GM23338 (cell line): ENCODE measurements around the gene AEBP2. TPM values are rescaled to one million over a fixed set of nuclear protein-coding genes. Genes with fewer than 3 reads are reported as not detected.

Experiments
- ATAC-seq: fragments of 200-7000 bp; cut with Tn5 transposase; 3 replicates; pipeline ENCODE4 v1.9.1; 2020
- DNase-seq: peaks from one replicate; pipeline ENCODE4 v3.0.0-alpha.2; 2015; ENCODE audit warnings: low spot score
- H2AFZ ChIP-seq: fragments of 200-600 bp; sonication (generic); 2 replicates; pipeline ENCODE4 v1.8.0; 2016; ENCODE audit warnings: antibody characterized with exemption, mild to moderate bottlenecking, moderate library complexity
- H3F3A ChIP-seq: fragments of 200-600 bp; sonication (generic); replicated peaks from 2 replicates; pipeline ENCODE4 v1.8.0; 2017; ENCODE audit warnings: antibody characterized with exemption, mixed run types, low read depth
- H3K27ac ChIP-seq: fragments of 200-600 bp; sonication (generic); 2 replicates; pipeline ENCODE4 v1.6.1; 2016; ENCODE audit warnings: low read depth
- H3K27me3 ChIP-seq: fragments of 200-600 bp; sonication (generic); 2 replicates; pipeline ENCODE4 v1.8.0; 2016; ENCODE audit warnings: mild to moderate bottlenecking, mixed run types, moderate library complexity; ENCODE audit not compliant: insufficient read depth
- H3K36me3 ChIP-seq: fragments of 200-600 bp; sonication (generic); 2 replicates; pipeline ENCODE4 v1.8.0; 2016; ENCODE audit warnings: mild to moderate bottlenecking; ENCODE audit not compliant: insufficient read depth
- H3K4me1 ChIP-seq: fragments of 200-600 bp; sonication (generic); 2 replicates; pipeline ENCODE4 v1.8.0; 2016; ENCODE audit warnings: mild to moderate bottlenecking, moderate library complexity; ENCODE audit not compliant: insufficient read depth
- H3K4me2 ChIP-seq: fragments of 200-600 bp; sonication (generic); 2 replicates; pipeline ENCODE4 v1.7.1; 2017; ENCODE audit warnings: mixed run types
- H3K4me3 ChIP-seq: fragments of 200-600 bp; sonication (generic); 2 replicates; pipeline ENCODE4 v1.6.1; 2016; ENCODE audit warnings: mixed run types
- H3K79me2 ChIP-seq: fragments of 200-600 bp; sonication (generic); replicated peaks from 2 replicates; pipeline ENCODE4 v1.8.0; 2017; ENCODE audit warnings: mild to moderate bottlenecking; ENCODE audit not compliant: insufficient read depth
- H3K9me2 ChIP-seq: fragments of 200-600 bp; sonication (generic); 2 replicates; pipeline ENCODE4 v1.8.0; 2017; ENCODE audit not compliant: insufficient read depth
- H4K20me1 ChIP-seq: fragments of 200-600 bp; sonication (generic); replicated peaks from 2 replicates; pipeline ENCODE4 v1.8.0; 2017; ENCODE audit warnings: mild to moderate bottlenecking; ENCODE audit not compliant: insufficient read depth
- H3K27ac Mint-ChIP-seq: 2 replicates; pipeline ENCODE4 v1.8.0; 2020; ENCODE audit warnings: inconsistent platforms, mild to moderate bottlenecking, moderate library complexity, mixed read lengths
- H3K27me3 Mint-ChIP-seq: 3 replicates; pipeline ENCODE4 v1.8.0; 2022; ENCODE audit warnings: low read depth, mild to moderate bottlenecking, moderate library complexity, mixed read lengths, inconsistent platforms; ENCODE audit not compliant: insufficient read depth, poor library complexity
- H3K36me3 Mint-ChIP-seq: 3 replicates; pipeline ENCODE4 v1.8.0; 2021; ENCODE audit warnings: low read depth, mild to moderate bottlenecking, inconsistent platforms, moderate library complexity, mixed read lengths
- H3K4me1 Mint-ChIP-seq: 3 replicates; pipeline ENCODE4 v1.8.0; 2020; ENCODE audit warnings: mild to moderate bottlenecking, inconsistent platforms, mixed read lengths
- H3K4me3 Mint-ChIP-seq: 3 replicates; pipeline ENCODE4 v1.8.0; 2021; ENCODE audit warnings: moderate library complexity, mild to moderate bottlenecking, inconsistent platforms, mixed read lengths
- H3K9me3 Mint-ChIP-seq: 3 replicates; pipeline ENCODE4 v1.8.0; 2020; ENCODE audit warnings: moderate library complexity, mild to moderate bottlenecking, inconsistent platforms, mixed read lengths
- CREB1 ChIP-seq: fragments of 250-450 bp; sonication (Bioruptor Pico); IDR thresholded peaks from 2 replicates; pipeline ENCODE4 v1.5.0; 2020; ENCODE audit warnings: low read depth, mild to moderate bottlenecking, moderate library complexity
- EZH2 ChIP-seq: fragments of 200-600 bp; sonication (generic); IDR thresholded peaks from one replicate; pipeline ENCODE4 v1.8.0; 2017; ENCODE audit warnings: antibody characterized with exemption, mild to moderate bottlenecking, low read depth; ENCODE audit not compliant: unreplicated experiment
- EZH2phosphoT487 ChIP-seq: fragments of 200-600 bp; sonication (generic); IDR thresholded peaks from one replicate; pipeline ENCODE4 v1.8.1; 2018; ENCODE audit warnings: antibody characterized with exemption; ENCODE audit not compliant: unreplicated experiment
- JUNB ChIP-seq: IDR thresholded peaks from one replicate; pipeline ENCODE4 v1.6.1; 2016; ENCODE audit warnings: antibody characterized with exemption; ENCODE audit not compliant: unreplicated experiment
- NANOG ChIP-seq: IDR thresholded peaks from 2 replicates; pipeline ENCODE4 v1.6.1; 2016; ENCODE audit warnings: antibody characterized with exemption, borderline replicate concordance
- POLR2AphosphoS5 ChIP-seq: IDR thresholded peaks from 2 replicates; pipeline ENCODE4 v1.6.1; 2016; ENCODE audit warnings: antibody characterized with exemption, low read depth
- STAT1 ChIP-seq: IDR thresholded peaks from one replicate; pipeline ENCODE4 v1.6.1; 2016; ENCODE audit warnings: antibody characterized with exemption; ENCODE audit not compliant: unreplicated experiment
- ZNF114 ChIP-seq: fragments of 250-450 bp; sonication (Bioruptor Pico); IDR thresholded peaks from 2 replicates; pipeline ENCODE4 v1.5.0; 2020; ENCODE audit warnings: mild to moderate bottlenecking, moderate library complexity
- ZNF331 ChIP-seq: fragments of 250-450 bp; sonication (Bioruptor Pico); IDR thresholded peaks from 2 replicates; pipeline ENCODE4 v1.5.0; 2020; ENCODE audit warnings: low read depth, mild to moderate bottlenecking, moderate library complexity
- polyA plus RNA-seq: library from polyadenylated mRNA; unstranded; fragments of >200 nt; fragmentation: Nextera tagmentation; extraction: Ambion mirVana; gene quantifications from 2 replicates; pipeline ENCODE4 v1.2.1, GENCODE V29; 2016
- total RNA-seq: library from RNA; depleted of rRNA; stranded (reverse); fragments of >200 nt; shearing (Covaris generic); gene quantifications from 2 replicates; pipeline ENCODE4 v1.2.3, GENCODE V29; 2014
- TF ChIP-seq, protein P1 (sequence below): IDR thresholded peaks from one replicate; pipeline ENCODE4 v1.6.1; 2018; ENCODE audit warnings: antibody characterized with exemption; ENCODE audit not compliant: unreplicated experiment
- TF ChIP-seq, protein P2 (sequence below): IDR thresholded peaks from 2 replicates; pipeline ENCODE4 v1.6.1; 2016; ENCODE audit warnings: antibody characterized with exemption
- TF ChIP-seq, protein P3 (sequence below), 2 experiments: fragments of 200-600 bp in 1 of 2; sonication (generic) in 1 of 2; conservative IDR thresholded peaks; 2 replicates each; pipeline versions ENCODE4 v1.5.1 to v1.6.1; 2016 to 2017; ENCODE audit warnings: antibody characterized with exemption in 2 of 2, low read depth in 2 of 2, mild to moderate bottlenecking in 2 of 2, moderate library complexity in 1 of 2
- TF ChIP-seq, protein P4 (sequence below): fragments of 250-450 bp; sonication (Bioruptor Pico); IDR thresholded peaks from 2 replicates; pipeline ENCODE4 v1.5.0; 2020; ENCODE audit warnings: mild to moderate bottlenecking, moderate library complexity

Gene AEBP2
- total and polyA plus RNA-seq, 2 experiments from 2014 or later = 39.3 to 48.1 TPM

DNA sequence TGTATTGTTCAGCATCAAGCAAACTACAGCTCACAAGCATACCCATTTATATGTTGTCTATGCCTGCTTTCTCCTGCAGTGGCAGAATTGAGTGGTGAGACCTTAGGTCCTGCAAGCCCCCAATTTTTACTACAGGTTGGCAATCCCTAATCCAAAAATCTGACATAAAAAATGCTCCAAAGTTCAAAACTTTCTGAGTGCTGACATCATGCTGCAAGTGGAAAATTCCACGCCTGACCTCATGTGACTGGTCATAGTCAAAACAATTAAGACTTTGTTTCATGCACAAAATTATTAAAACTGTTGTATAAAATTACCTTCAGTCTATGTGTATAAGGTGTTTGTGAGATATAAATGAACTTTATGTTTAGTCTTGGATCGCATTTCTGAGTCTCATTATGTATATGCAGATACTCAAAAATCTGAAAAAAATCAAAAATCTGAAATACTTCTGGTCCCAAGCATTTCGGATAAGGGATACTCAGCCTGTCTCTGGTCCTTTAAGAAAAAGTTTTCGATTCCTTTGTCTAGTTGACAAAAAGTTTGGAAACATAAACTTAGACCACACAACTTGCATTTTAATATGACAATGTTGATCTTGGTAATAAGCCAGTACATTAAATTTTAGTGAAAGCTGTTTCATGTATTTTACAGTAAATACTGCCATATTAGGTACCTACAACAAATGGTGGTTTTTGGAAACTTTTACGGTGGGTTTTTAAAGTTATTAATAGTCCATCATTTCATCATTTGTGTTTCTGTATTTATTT lies 81.5 kb downstream of the AEBP2 start:
- no peaks in the 10 kb centered on the region for H3K9me2 ChIP-seq
- peaks cover 15% of the 10 kb centered on the region for H3K79me2 ChIP-seq
- H3K27ac ChIP-seq = no peak overlapping the region
- no peak overlapping the region for H3K4me2 ChIP-seq
- Mint-ChIP-seq H3K36me3 (peaks cover 24% of the 10 kb centered on the region), H3K27me3 (peaks cover 4% of the 10 kb centered on the region), H3K27ac (no peak overlapping the region), H3K4me1 (peaks cover 17% of the 10 kb centered on the region), H3K9me3 (no peaks in the 10 kb centered on the region), H3K4me3 (no peak overlapping the region)
- DNase-seq = no peak
- no peak for ATAC-seq
- no peaks in the 10 kb centered on the region for H4K20me1 ChIP-seq
- no peak overlapping the region for H3K4me3 ChIP-seq
- no peak for TF ChIP-seq EZH2
- no peak for TF ChIP-seq EZH2phosphoT487
- TF ChIP-seq, protein P1, sequence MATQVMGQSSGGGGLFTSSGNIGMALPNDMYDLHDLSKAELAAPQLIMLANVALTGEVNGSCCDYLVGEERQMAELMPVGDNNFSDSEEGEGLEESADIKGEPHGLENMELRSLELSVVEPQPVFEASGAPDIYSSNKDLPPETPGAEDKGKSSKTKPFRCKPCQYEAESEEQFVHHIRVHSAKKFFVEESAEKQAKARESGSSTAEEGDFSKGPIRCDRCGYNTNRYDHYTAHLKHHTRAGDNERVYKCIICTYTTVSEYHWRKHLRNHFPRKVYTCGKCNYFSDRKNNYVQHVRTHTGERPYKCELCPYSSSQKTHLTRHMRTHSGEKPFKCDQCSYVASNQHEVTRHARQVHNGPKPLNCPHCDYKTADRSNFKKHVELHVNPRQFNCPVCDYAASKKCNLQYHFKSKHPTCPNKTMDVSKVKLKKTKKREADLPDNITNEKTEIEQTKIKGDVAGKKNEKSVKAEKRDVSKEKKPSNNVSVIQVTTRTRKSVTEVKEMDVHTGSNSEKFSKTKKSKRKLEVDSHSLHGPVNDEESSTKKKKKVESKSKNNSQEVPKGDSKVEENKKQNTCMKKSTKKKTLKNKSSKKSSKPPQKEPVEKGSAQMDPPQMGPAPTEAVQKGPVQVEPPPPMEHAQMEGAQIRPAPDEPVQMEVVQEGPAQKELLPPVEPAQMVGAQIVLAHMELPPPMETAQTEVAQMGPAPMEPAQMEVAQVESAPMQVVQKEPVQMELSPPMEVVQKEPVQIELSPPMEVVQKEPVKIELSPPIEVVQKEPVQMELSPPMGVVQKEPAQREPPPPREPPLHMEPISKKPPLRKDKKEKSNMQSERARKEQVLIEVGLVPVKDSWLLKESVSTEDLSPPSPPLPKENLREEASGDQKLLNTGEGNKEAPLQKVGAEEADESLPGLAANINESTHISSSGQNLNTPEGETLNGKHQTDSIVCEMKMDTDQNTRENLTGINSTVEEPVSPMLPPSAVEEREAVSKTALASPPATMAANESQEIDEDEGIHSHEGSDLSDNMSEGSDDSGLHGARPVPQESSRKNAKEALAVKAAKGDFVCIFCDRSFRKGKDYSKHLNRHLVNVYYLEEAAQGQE = no peak
- no peak for TF ChIP-seq NANOG
- TF ChIP-seq, protein P2, sequence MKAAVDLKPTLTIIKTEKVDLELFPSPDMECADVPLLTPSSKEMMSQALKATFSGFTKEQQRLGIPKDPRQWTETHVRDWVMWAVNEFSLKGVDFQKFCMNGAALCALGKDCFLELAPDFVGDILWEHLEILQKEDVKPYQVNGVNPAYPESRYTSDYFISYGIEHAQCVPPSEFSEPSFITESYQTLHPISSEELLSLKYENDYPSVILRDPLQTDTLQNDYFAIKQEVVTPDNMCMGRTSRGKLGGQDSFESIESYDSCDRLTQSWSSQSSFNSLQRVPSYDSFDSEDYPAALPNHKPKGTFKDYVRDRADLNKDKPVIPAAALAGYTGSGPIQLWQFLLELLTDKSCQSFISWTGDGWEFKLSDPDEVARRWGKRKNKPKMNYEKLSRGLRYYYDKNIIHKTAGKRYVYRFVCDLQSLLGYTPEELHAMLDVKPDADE = no peak
- no peak for TF ChIP-seq ZNF331
- TF ChIP-seq POLR2AphosphoS5 = no peak
- TF ChIP-seq, protein P3, sequence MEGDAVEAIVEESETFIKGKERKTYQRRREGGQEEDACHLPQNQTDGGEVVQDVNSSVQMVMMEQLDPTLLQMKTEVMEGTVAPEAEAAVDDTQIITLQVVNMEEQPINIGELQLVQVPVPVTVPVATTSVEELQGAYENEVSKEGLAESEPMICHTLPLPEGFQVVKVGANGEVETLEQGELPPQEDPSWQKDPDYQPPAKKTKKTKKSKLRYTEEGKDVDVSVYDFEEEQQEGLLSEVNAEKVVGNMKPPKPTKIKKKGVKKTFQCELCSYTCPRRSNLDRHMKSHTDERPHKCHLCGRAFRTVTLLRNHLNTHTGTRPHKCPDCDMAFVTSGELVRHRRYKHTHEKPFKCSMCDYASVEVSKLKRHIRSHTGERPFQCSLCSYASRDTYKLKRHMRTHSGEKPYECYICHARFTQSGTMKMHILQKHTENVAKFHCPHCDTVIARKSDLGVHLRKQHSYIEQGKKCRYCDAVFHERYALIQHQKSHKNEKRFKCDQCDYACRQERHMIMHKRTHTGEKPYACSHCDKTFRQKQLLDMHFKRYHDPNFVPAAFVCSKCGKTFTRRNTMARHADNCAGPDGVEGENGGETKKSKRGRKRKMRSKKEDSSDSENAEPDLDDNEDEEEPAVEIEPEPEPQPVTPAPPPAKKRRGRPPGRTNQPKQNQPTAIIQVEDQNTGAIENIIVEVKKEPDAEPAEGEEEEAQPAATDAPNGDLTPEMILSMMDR (conservative IDR thresholded peaks at IDR 0.05; ENCODE audit: low read depth in 2 of 2) = no peak
- no peak for TF ChIP-seq STAT1
- TF ChIP-seq, protein P4, sequence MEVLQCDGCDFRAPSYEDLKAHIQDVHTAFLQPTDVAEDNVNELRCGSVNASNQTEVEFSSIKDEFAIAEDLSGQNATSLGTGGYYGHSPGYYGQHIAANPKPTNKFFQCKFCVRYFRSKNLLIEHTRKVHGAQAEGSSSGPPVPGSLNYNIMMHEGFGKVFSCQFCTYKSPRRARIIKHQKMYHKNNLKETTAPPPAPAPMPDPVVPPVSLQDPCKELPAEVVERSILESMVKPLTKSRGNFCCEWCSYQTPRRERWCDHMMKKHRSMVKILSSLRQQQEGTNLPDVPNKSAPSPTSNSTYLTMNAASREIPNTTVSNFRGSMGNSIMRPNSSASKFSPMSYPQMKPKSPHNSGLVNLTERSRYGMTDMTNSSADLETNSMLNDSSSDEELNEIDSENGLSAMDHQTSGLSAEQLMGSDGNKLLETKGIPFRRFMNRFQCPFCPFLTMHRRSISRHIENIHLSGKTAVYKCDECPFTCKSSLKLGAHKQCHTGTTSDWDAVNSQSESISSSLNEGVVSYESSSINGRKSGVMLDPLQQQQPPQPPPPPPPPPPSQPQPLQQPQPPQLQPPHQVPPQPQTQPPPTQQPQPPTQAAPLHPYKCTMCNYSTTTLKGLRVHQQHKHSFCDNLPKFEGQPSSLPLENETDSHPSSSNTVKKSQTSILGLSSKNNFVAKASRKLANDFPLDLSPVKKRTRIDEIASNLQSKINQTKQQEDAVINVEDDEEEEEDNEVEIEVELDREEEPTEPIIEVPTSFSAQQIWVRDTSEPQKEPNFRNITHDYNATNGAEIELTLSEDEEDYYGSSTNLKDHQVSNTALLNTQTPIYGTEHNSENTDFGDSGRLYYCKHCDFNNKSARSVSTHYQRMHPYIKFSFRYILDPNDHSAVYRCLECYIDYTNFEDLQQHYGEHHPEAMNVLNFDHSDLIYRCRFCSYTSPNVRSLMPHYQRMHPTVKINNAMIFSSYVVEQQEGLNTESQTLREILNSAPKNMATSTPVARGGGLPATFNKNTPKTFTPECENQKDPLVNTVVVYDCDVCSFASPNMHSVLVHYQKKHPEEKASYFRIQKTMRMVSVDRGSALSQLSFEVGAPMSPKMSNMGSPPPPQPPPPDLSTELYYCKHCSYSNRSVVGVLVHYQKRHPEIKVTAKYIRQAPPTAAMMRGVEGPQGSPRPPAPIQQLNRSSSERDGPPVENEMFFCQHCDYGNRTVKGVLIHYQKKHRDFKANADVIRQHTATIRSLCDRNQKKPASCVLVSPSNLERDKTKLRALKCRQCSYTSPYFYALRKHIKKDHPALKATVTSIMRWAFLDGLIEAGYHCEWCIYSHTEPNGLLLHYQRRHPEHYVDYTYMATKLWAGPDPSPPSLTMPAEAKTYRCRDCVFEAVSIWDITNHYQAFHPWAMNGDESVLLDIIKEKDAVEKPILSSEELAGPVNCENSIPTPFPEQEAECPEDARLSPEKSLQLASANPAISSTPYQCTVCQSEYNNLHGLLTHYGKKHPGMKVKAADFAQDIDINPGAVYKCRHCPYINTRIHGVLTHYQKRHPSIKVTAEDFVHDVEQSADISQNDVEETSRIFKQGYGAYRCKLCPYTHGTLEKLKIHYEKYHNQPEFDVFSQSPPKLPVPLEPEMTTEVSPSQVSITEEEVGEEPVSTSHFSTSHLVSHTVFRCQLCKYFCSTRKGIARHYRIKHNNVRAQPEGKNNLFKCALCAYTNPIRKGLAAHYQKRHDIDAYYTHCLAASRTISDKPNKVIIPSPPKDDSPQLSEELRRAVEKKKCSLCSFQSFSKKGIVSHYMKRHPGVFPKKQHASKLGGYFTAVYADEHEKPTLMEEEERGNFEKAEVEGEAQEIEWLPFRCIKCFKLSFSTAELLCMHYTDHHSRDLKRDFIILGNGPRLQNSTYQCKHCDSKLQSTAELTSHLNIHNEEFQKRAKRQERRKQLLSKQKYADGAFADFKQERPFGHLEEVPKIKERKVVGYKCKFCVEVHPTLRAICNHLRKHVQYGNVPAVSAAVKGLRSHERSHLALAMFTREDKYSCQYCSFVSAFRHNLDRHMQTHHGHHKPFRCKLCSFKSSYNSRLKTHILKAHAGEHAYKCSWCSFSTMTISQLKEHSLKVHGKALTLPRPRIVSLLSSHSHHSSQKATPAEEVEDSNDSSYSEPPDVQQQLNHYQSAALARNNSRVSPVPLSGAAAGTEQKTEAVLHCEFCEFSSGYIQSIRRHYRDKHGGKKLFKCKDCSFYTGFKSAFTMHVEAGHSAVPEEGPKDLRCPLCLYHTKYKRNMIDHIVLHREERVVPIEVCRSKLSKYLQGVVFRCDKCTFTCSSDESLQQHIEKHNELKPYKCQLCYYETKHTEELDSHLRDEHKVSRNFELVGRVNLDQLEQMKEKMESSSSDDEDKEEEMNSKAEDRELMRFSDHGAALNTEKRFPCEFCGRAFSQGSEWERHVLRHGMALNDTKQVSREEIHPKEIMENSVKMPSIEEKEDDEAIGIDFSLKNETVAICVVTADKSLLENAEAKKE (CRISPR knock-in tag) = no peak
- TF ChIP-seq JUNB = no peak
- no peak for TF ChIP-seq CREB1 (CRISPR knock-in tag)
- no peak for TF ChIP-seq ZNF114 (CRISPR knock-in tag)
- no peaks in the 10 kb centered on the region for H3K27me3 ChIP-seq
- 0 out of 2 replicates have a peak, but pooled peaks cover 7% of the 10 kb centered on the region for H3K4me1 ChIP-seq
- H3F3A ChIP-seq = 0 out of 2 replicates have a peak, but pooled peaks cover 4% of the 10 kb centered on the region
- no peaks in the 10 kb centered on the region; the same call in 1 of the 2 replicates for H3K36me3 ChIP-seq
- no peak overlapping the region for H2AFZ ChIP-seq
